GM23338 (cell line): ENCODE measurements around the gene STOX1. TPM values are rescaled to one million over a fixed set of nuclear protein-coding genes. Genes with fewer than 3 reads are reported as not detected.

Experiments
- ATAC-seq: fragments of 200-7000 bp; cut with Tn5 transposase; 3 replicates; pipeline ENCODE4 v1.9.1; 2020
- DNase-seq: peaks from one replicate; pipeline ENCODE4 v3.0.0-alpha.2; 2015; ENCODE audit warnings: low spot score
- H2AFZ ChIP-seq: fragments of 200-600 bp; sonication (generic); 2 replicates; pipeline ENCODE4 v1.8.0; 2016; ENCODE audit warnings: antibody characterized with exemption, mild to moderate bottlenecking, moderate library complexity
- H3F3A ChIP-seq: fragments of 200-600 bp; sonication (generic); replicated peaks from 2 replicates; pipeline ENCODE4 v1.8.0; 2017; ENCODE audit warnings: antibody characterized with exemption, mixed run types, low read depth
- H3K27ac ChIP-seq: fragments of 200-600 bp; sonication (generic); 2 replicates; pipeline ENCODE4 v1.6.1; 2016; ENCODE audit warnings: low read depth
- H3K27me3 ChIP-seq: fragments of 200-600 bp; sonication (generic); 2 replicates; pipeline ENCODE4 v1.8.0; 2016; ENCODE audit warnings: mild to moderate bottlenecking, mixed run types, moderate library complexity; ENCODE audit not compliant: insufficient read depth
- H3K36me3 ChIP-seq: fragments of 200-600 bp; sonication (generic); 2 replicates; pipeline ENCODE4 v1.8.0; 2016; ENCODE audit warnings: mild to moderate bottlenecking; ENCODE audit not compliant: insufficient read depth
- H3K4me1 ChIP-seq: fragments of 200-600 bp; sonication (generic); 2 replicates; pipeline ENCODE4 v1.8.0; 2016; ENCODE audit warnings: mild to moderate bottlenecking, moderate library complexity; ENCODE audit not compliant: insufficient read depth
- H3K4me2 ChIP-seq: fragments of 200-600 bp; sonication (generic); 2 replicates; pipeline ENCODE4 v1.7.1; 2017; ENCODE audit warnings: mixed run types
- H3K4me3 ChIP-seq: fragments of 200-600 bp; sonication (generic); 2 replicates; pipeline ENCODE4 v1.6.1; 2016; ENCODE audit warnings: mixed run types
- H3K79me2 ChIP-seq: fragments of 200-600 bp; sonication (generic); replicated peaks from 2 replicates; pipeline ENCODE4 v1.8.0; 2017; ENCODE audit warnings: mild to moderate bottlenecking; ENCODE audit not compliant: insufficient read depth
- H3K9me2 ChIP-seq: fragments of 200-600 bp; sonication (generic); 2 replicates; pipeline ENCODE4 v1.8.0; 2017; ENCODE audit not compliant: insufficient read depth
- H4K20me1 ChIP-seq: fragments of 200-600 bp; sonication (generic); replicated peaks from 2 replicates; pipeline ENCODE4 v1.8.0; 2017; ENCODE audit warnings: mild to moderate bottlenecking; ENCODE audit not compliant: insufficient read depth
- H3K27ac Mint-ChIP-seq: 2 replicates; pipeline ENCODE4 v1.8.0; 2020; ENCODE audit warnings: inconsistent platforms, mild to moderate bottlenecking, moderate library complexity, mixed read lengths
- H3K27me3 Mint-ChIP-seq: 3 replicates; pipeline ENCODE4 v1.8.0; 2022; ENCODE audit warnings: low read depth, mild to moderate bottlenecking, moderate library complexity, mixed read lengths, inconsistent platforms; ENCODE audit not compliant: insufficient read depth, poor library complexity
- H3K36me3 Mint-ChIP-seq: 3 replicates; pipeline ENCODE4 v1.8.0; 2021; ENCODE audit warnings: low read depth, mild to moderate bottlenecking, inconsistent platforms, moderate library complexity, mixed read lengths
- H3K4me1 Mint-ChIP-seq: 3 replicates; pipeline ENCODE4 v1.8.0; 2020; ENCODE audit warnings: mild to moderate bottlenecking, inconsistent platforms, mixed read lengths
- H3K4me3 Mint-ChIP-seq: 3 replicates; pipeline ENCODE4 v1.8.0; 2021; ENCODE audit warnings: moderate library complexity, mild to moderate bottlenecking, inconsistent platforms, mixed read lengths
- H3K9me3 Mint-ChIP-seq: 3 replicates; pipeline ENCODE4 v1.8.0; 2020; ENCODE audit warnings: moderate library complexity, mild to moderate bottlenecking, inconsistent platforms, mixed read lengths
- CTCF ChIP-seq, 2 experiments: fragments of 200-600 bp in 1 of 2; sonication (generic) in 1 of 2; conservative IDR thresholded peaks; 2 replicates each; pipeline versions ENCODE4 v1.5.1 to v1.6.1; 2016 to 2017; ENCODE audit warnings: antibody characterized with exemption in 2 of 2, low read depth in 2 of 2, mild to moderate bottlenecking in 2 of 2, moderate library complexity in 1 of 2
- ETS1 ChIP-seq: IDR thresholded peaks from 2 replicates; pipeline ENCODE4 v1.6.1; 2016; ENCODE audit warnings: antibody characterized with exemption
- EZH2 ChIP-seq: fragments of 200-600 bp; sonication (generic); IDR thresholded peaks from one replicate; pipeline ENCODE4 v1.8.0; 2017; ENCODE audit warnings: antibody characterized with exemption, mild to moderate bottlenecking, low read depth; ENCODE audit not compliant: unreplicated experiment
- EZH2phosphoT487 ChIP-seq: fragments of 200-600 bp; sonication (generic); IDR thresholded peaks from one replicate; pipeline ENCODE4 v1.8.1; 2018; ENCODE audit warnings: antibody characterized with exemption; ENCODE audit not compliant: unreplicated experiment
- JUNB ChIP-seq: IDR thresholded peaks from one replicate; pipeline ENCODE4 v1.6.1; 2016; ENCODE audit warnings: antibody characterized with exemption; ENCODE audit not compliant: unreplicated experiment
- NANOG ChIP-seq: IDR thresholded peaks from 2 replicates; pipeline ENCODE4 v1.6.1; 2016; ENCODE audit warnings: antibody characterized with exemption, borderline replicate concordance
- POLR2AphosphoS5 ChIP-seq: IDR thresholded peaks from 2 replicates; pipeline ENCODE4 v1.6.1; 2016; ENCODE audit warnings: antibody characterized with exemption, low read depth
- STAT1 ChIP-seq: IDR thresholded peaks from one replicate; pipeline ENCODE4 v1.6.1; 2016; ENCODE audit warnings: antibody characterized with exemption; ENCODE audit not compliant: unreplicated experiment
- ZNF114 ChIP-seq: fragments of 250-450 bp; sonication (Bioruptor Pico); IDR thresholded peaks from 2 replicates; pipeline ENCODE4 v1.5.0; 2020; ENCODE audit warnings: mild to moderate bottlenecking, moderate library complexity
- ZNF331 ChIP-seq: fragments of 250-450 bp; sonication (Bioruptor Pico); IDR thresholded peaks from 2 replicates; pipeline ENCODE4 v1.5.0; 2020; ENCODE audit warnings: low read depth, mild to moderate bottlenecking, moderate library complexity
- polyA plus RNA-seq: library from polyadenylated mRNA; unstranded; fragments of >200 nt; fragmentation: Nextera tagmentation; extraction: Ambion mirVana; gene quantifications from 2 replicates; pipeline ENCODE4 v1.2.1, GENCODE V29; 2016
- total RNA-seq: library from RNA; depleted of rRNA; stranded (reverse); fragments of >200 nt; shearing (Covaris generic); gene quantifications from 2 replicates; pipeline ENCODE4 v1.2.3, GENCODE V29; 2014
- TF ChIP-seq, protein P1 (sequence below): fragments of 250-450 bp; sonication (Bioruptor Pico); IDR thresholded peaks from 2 replicates; pipeline ENCODE4 v1.5.0; 2020; ENCODE audit warnings: mild to moderate bottlenecking, moderate library complexity
- TF ChIP-seq, protein P2 (sequence below): IDR thresholded peaks from one replicate; pipeline ENCODE4 v1.6.1; 2018; ENCODE audit warnings: antibody characterized with exemption; ENCODE audit not compliant: unreplicated experiment

Gene STOX1
- total and polyA plus RNA-seq, 2 experiments from 2014 or later, result 1.6 to 2.2 TPM

DNA sequence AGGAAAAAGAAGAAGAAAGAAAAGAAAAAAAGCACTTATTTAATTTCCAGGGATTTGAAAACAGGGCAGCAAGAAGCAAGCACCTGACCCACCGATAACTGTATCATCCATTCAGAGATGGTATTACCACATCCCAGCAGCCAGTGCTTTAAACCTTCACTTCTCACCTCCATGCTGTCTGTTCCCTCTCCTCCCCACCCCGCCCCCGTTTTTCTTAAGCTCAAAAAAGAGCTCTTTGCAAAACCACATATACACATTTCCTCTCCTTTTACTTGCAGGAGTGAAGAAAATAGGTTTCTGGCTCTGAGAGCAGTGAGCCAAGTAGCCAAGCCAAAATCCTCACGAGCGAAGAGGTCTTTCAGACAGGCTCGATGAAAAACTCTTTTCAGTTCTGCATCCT is 2.2 kb downstream of the STOX1 start:
- no peaks in the 10 kb centered on the region for H3K79me2 ChIP-seq

More for the DNA sequence above, 2.2 kb downstream of the STOX1 start:
- Histone ChIP-seq H3K36me3 (no peaks in the 10 kb centered on the region), H3K4me1 (no peaks in the 10 kb centered on the region), H3K4me2 (no peak overlapping the region), H3K4me3 (no peak overlapping the region), H3K27me3 (peaks cover 34% of the 10 kb centered on the region), H3K27ac (no peak overlapping the region), H4K20me1 (no peaks in the 10 kb centered on the region), H2AFZ (no peak overlapping the region), H3F3A (peaks cover 12% of the 10 kb centered on the region; the same call in 1 of the 2 replicates), H3K9me2 (no peaks in the 10 kb centered on the region)
- H3K9me3 Mint-ChIP-seq, result no peaks in the 10 kb centered on the region; the same call in 2 of the 3 replicates
- no peaks in the 10 kb centered on the region; the same call in 2 of the 3 replicates for H3K36me3 Mint-ChIP-seq
- ATAC-seq (no peak), DNase-seq (no peak)
- no peak for TF ChIP-seq JUNB
- no peak for TF ChIP-seq ZNF114 (CRISPR knock-in tag)
- TF ChIP-seq ETS1, result no peak
- TF ChIP-seq STAT1, result no peak
- TF ChIP-seq, protein P1, sequence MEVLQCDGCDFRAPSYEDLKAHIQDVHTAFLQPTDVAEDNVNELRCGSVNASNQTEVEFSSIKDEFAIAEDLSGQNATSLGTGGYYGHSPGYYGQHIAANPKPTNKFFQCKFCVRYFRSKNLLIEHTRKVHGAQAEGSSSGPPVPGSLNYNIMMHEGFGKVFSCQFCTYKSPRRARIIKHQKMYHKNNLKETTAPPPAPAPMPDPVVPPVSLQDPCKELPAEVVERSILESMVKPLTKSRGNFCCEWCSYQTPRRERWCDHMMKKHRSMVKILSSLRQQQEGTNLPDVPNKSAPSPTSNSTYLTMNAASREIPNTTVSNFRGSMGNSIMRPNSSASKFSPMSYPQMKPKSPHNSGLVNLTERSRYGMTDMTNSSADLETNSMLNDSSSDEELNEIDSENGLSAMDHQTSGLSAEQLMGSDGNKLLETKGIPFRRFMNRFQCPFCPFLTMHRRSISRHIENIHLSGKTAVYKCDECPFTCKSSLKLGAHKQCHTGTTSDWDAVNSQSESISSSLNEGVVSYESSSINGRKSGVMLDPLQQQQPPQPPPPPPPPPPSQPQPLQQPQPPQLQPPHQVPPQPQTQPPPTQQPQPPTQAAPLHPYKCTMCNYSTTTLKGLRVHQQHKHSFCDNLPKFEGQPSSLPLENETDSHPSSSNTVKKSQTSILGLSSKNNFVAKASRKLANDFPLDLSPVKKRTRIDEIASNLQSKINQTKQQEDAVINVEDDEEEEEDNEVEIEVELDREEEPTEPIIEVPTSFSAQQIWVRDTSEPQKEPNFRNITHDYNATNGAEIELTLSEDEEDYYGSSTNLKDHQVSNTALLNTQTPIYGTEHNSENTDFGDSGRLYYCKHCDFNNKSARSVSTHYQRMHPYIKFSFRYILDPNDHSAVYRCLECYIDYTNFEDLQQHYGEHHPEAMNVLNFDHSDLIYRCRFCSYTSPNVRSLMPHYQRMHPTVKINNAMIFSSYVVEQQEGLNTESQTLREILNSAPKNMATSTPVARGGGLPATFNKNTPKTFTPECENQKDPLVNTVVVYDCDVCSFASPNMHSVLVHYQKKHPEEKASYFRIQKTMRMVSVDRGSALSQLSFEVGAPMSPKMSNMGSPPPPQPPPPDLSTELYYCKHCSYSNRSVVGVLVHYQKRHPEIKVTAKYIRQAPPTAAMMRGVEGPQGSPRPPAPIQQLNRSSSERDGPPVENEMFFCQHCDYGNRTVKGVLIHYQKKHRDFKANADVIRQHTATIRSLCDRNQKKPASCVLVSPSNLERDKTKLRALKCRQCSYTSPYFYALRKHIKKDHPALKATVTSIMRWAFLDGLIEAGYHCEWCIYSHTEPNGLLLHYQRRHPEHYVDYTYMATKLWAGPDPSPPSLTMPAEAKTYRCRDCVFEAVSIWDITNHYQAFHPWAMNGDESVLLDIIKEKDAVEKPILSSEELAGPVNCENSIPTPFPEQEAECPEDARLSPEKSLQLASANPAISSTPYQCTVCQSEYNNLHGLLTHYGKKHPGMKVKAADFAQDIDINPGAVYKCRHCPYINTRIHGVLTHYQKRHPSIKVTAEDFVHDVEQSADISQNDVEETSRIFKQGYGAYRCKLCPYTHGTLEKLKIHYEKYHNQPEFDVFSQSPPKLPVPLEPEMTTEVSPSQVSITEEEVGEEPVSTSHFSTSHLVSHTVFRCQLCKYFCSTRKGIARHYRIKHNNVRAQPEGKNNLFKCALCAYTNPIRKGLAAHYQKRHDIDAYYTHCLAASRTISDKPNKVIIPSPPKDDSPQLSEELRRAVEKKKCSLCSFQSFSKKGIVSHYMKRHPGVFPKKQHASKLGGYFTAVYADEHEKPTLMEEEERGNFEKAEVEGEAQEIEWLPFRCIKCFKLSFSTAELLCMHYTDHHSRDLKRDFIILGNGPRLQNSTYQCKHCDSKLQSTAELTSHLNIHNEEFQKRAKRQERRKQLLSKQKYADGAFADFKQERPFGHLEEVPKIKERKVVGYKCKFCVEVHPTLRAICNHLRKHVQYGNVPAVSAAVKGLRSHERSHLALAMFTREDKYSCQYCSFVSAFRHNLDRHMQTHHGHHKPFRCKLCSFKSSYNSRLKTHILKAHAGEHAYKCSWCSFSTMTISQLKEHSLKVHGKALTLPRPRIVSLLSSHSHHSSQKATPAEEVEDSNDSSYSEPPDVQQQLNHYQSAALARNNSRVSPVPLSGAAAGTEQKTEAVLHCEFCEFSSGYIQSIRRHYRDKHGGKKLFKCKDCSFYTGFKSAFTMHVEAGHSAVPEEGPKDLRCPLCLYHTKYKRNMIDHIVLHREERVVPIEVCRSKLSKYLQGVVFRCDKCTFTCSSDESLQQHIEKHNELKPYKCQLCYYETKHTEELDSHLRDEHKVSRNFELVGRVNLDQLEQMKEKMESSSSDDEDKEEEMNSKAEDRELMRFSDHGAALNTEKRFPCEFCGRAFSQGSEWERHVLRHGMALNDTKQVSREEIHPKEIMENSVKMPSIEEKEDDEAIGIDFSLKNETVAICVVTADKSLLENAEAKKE (CRISPR knock-in tag), result no peak
- no peak for TF ChIP-seq POLR2AphosphoS5
- TF ChIP-seq EZH2phosphoT487, result no peak
- no peak for TF ChIP-seq CTCF (conservative IDR thresholded peaks at IDR 0.05; ENCODE audit: low read depth in 2 of 2)
- no peak for TF ChIP-seq EZH2
- TF ChIP-seq ZNF331 (CRISPR knock-in tag), result no peak
- TF ChIP-seq NANOG, result no peak
- TF ChIP-seq, protein P2, sequence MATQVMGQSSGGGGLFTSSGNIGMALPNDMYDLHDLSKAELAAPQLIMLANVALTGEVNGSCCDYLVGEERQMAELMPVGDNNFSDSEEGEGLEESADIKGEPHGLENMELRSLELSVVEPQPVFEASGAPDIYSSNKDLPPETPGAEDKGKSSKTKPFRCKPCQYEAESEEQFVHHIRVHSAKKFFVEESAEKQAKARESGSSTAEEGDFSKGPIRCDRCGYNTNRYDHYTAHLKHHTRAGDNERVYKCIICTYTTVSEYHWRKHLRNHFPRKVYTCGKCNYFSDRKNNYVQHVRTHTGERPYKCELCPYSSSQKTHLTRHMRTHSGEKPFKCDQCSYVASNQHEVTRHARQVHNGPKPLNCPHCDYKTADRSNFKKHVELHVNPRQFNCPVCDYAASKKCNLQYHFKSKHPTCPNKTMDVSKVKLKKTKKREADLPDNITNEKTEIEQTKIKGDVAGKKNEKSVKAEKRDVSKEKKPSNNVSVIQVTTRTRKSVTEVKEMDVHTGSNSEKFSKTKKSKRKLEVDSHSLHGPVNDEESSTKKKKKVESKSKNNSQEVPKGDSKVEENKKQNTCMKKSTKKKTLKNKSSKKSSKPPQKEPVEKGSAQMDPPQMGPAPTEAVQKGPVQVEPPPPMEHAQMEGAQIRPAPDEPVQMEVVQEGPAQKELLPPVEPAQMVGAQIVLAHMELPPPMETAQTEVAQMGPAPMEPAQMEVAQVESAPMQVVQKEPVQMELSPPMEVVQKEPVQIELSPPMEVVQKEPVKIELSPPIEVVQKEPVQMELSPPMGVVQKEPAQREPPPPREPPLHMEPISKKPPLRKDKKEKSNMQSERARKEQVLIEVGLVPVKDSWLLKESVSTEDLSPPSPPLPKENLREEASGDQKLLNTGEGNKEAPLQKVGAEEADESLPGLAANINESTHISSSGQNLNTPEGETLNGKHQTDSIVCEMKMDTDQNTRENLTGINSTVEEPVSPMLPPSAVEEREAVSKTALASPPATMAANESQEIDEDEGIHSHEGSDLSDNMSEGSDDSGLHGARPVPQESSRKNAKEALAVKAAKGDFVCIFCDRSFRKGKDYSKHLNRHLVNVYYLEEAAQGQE, result no peak
- peaks cover 7% of the 10 kb centered on the region; the same call in 1 of the 3 replicates for H3K4me1 Mint-ChIP-seq
- H3K4me3 Mint-ChIP-seq, result no peak overlapping the region
- peaks cover 18% of the 10 kb centered on the region for H3K27me3 Mint-ChIP-seq
- no peak overlapping the region for H3K27ac Mint-ChIP-seq
